ENCODE data around the gene ACSF3.

Gene ACSF3

DNA sequence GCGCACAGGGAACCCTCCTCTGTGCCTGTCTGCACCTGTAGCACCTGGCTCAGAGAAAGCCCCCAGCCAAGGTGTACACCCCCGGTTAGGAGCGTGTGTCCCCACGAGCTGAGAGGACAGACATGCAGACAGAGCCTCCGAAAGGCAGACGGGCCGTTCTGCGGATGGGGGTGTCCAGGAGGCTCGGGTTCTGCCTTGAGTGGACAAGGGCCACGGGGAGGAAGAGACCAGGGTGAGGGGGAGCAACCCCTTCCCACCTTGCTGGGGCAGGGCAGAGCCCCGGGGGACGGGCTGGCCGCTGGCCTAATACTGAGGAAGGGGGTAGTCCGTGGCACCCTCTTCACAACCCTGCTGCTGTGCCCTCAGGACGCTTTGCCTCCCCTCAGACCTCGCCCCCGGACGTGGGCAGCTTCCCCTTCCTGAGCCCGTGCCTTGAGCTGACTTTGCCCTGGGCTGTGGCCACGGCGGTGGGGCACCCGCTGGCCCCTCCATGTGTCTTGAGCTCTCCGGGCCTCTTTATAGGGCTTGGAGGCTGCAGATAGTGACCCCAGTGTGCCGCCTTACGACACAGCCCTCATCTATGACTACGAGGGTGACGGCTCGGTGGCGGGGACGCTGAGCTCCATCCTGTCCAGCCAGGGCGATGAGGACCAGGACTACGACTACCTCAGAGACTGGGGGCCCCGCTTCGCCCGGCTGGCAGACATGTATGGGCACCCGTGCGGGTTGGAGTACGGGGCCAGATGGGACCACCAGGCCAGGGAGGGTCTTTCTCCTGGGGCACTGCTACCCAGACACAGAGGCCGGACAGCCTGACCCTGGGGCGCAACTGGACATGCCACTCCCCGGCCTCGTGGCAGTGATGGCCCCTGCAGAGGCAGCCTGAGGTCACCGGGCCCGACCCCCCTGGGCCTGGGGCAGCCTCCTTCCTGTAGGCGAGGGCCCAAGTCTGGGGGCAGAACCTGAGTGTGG is 101.0 kb downstream of the ACSF3 start:
- DNase-seq, result no peak

DNA sequence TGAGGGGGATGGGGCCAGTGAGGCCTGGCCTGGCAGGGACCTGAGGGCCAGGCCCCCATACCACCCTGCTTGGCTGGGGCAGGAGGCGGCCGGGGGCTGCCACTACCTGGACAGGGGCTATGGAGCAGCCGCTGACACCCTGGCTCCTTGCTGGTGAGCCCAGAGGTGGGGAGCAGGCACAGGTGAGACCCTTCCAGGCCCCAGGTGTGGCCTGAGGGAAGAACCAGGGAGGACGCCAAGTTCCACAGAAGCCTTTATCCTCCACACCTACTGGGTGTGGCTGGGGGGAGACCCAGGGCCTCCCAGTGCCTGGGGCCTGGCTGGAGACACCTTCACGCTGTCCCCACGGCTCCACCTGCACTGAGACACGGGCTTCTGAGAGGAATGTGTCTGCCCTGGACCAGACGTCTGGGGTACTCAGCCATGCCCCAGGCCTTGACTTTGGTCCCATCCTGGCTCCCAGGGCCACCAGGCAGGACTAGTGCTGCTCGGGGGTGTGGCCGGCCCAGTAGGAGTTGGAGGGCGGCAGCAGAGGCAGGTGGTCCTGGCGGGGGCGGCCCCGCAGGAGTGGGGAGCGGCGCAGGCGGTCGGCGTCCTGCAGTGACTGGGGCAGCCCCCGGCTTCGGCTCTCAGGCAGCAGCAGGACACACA is 102.0 kb downstream of the ACSF3 start:
- no peak for DNase-seq

DNA sequence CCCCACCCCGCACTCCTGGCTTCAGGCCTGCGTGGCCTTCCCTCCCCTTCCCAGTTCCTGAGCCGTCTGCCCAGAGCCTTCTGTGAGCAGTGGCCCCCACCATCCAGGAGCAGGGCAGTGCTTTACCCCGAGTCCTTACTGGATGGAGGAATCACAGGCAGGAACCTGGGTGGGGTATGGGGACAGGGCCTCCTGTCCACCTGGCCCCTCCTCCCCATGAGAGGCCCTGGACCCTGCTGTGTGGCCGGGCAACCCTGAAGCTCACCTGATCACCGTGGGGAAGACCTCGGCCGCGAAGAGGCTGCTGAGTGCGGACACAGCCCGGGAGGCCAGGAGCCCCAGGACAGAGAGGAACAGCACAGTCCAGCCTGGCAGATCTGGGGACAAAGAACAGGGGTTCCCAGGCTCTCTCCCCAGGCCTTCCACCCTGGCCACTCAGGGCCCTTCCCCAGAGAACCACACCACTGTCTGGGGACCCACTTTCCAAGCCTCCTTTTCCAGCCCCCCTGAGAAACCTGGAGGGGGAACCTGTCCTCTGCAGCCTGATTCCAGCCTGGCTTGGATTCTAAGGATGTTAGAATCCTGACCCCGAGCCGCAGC is 103.5 kb downstream of the ACSF3 start:
- DNase-seq, result no peak

DNA sequence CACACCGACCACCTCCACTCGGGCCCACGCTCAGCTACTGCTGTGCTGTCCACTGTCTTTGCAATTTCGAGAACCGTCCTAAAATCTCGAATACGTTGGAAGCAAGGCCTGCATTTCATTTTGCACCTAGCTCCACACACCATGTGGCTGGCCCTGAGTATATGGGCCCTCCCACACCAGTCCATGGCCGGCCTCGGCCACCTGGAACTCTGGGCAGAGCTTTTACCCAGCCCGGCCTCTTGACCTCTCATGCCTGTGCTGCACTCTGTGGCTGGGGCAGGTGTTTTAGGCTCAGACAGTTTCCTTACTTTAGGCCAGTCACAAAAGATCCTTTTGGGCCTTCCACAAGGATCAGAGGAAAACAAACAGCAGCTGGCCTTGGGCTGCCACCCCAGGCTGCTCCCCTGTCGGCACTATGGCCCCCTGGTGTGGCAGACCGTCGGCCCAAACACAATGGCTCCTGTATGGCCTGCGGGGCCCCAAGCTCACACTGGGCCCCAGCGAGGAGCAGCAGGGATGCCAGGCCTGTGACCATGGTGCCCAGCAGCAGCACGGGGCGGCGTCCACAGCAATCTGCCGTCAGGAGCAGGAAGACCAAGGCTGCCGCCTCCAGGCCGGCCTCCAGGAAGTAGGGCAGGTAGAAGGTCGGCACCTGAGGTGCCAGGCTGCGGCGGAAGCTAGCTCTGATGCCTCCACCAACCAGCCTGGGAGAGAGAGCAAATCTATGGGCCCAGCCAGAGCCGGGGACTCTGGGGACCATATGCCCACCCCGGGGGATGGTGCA is 104.2 kb downstream of the ACSF3 start:
- no peak for DNase-seq

DNA sequence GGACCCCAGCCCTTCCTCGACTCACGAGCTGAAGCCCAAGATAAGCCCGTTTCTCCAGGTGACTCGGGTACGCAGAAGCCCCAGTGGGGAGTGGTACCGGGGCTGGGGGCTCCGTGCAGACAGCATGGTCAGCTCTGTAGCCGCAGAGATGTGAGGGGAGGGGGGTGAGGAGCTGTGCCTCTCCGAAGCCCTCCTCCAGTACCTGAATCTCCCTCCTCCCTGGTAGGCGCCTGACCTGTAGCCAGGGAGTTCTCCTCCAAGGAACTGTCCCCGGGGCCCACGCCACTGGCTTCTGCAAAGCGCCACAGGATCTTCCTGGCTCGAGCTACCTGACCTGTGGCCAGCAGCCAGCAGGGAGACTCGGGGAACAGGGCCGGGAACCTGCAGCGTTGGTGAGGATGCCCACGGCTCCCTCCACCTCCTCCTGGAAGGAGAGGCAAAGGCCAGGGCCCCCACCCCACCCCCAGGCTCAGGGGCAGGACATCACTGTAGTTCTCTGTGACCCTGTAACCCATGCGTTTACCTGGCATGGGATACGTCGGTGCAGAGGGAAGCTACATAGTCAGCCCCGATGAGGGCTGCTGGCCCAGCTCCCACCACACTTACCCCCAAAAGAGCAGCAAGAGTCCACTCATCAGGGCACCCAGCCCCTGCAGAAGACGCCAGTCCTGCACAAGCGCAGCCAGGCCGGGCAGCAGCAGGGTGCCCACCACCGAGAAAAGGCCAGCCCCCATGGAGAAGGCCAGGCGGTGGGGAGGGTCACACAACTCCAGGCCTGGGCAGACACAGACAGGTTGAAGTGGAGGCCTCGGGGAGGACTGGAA is 105.0 kb downstream of the ACSF3 start:
- DNase-seq, result no peak

DNA sequence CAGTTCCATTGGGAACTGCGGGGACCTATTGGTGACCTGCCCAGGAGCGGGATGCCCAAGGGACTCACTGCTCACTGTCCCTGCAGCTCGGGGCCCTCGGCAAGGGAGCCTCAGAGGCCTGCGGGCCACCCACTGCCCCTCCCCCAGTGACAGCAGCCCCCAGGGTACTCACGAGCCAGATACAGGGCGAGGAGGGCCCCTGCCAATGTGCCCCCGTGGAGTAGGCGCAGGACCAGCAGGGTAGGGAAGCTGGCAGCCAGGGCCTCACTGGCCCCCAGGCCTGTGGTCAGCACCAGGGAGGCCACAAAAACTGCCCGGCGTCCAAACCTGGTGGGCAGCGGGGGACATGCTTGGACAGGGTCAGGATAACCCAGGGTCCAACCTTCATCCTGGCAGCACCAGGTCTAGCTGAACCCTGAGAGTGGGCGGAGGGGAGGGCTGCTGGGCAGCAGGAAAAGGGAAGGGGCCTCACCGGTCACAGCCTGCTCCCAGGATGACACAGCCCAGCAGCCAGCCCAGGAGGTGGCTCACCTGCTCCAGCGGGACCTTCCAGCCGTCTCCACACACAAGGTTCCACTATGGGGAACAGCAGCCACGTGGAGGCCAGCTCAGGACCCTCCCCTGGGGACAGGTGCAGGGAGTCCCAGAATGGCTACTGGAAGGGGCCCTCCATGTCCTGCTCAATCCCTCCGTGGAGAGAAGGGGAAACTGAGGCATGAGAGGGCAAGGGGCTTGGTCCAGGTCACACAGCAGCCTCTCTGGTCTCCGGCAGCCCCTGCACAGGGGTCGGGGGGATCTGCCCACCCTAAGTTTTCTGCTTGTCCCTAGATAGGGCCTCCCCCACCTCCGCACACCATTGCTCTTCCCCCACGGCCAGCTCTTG is 105.8 kb downstream of the ACSF3 start:
- no peak for DNase-seq

DNA sequence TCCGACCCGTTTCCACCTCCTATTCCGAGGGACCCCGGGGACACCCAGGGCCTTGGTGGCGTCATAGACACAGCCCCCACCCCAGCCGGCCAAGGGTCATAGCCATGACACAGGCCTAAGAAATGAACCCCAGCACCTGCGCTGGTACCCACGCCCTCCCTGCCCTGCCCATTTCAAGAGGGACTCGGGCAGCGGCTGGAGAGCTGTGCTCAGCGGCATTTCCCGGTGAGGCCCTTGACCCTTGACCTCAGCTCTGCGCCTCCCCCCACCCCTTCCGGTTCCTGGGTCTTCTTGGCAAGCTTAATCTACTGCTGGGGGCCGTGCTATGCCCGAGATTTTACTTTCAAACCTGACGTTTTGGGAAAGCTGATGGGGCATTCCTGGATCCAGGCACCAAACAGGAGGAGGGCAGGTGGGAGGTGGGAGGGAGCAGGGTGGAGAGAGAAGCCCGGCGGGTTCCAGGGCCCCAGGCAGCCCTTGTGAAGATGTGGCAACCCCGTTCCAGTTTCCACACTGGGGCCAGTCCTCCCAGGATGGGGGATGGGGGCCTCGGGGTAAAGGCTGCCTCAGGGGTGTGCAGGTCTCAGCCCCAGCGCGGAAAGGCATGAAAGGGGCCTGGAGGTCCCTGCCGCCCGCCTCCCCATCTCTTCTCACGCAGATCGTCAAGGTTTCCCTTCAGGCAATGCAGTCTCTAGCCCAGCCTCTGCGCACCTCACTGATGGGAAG is 106.6 kb downstream of the ACSF3 start, which contains the start of gene SLC22A31:
SLC22A31 (minus strand) TSS at position 414 of the 726 bp plus-strand sequence; CDS start at position 378, 36 bp downstream.
- no peak for DNase-seq

DNA sequence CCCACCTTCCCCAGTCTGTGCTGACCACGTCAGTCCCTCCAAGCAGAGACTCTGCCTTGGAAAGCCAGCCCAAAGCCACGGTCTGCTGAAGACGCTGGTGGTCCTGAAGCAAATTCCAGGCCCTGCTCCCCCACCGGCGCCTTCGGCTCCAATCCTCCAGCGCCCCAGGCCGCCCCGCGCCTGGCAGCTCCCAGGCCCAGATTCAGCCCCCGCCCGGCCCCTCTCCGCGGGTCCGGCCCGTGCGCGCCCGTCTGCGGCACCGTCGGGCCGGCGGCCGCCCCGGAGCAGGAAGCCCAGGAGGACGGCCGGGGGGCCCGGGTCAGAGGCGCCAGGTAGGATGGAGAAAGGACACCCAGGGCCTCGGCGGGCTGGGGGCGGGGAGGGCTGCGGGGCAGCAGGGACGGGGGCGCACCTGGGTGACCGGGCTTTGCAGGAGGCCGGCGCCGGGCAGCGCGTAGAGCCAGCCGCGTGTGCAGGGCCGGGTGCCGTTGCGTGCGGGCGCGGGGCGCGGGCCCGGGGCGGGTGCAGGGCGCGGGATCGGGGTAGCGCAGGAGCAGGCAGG is 107.3 kb downstream of the ACSF3 start:
- no peak for DNase-seq

DNA sequence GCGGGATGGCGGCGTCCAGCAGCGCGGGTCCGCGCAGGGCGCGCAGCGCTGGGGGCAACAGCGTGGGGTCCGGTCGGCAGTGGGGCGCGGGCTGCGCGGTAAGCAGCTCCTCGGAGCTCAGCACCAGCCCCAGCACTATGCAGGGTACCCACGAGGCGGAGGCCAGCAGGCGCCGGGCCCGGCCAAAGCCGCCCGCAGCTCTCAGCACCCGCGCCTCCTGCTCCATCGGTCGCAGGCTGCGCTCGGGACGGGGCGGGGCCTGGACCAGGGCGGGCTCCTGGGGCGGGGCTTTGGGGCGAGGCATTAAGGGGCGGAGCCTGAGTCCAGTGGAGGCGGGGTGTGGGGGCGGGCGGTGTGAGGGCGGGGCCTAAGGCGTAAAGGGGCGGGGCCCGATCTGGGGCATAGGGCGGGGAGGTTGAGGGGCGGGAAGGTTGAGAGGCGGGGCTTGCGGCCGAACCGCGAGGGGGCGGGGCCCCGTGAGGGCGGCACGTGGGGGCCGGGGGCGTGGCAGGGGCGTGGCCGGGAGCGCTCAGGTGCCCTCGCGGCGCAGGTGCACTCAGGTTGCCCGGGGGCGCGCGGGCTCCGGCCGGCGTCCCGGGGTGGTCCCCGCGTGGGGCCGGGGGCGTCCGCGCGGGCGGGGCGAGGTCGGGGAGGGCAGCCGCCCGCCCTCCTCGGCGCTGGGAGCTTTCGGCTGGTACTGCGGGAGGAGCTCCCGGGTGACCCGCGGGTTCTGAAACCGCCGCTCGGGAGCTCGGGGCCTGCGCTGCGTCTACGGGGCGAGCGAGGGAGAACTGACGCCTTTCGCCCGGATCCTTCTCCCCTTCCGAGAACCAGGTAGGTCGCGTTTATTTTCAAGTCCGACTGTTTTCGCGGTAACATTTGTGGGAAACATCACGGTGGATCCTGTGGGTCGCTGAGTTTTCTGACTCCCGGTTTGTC is 108.1 kb downstream of the ACSF3 start:
- peak; percentile 77 for DNase-seq

DNA sequence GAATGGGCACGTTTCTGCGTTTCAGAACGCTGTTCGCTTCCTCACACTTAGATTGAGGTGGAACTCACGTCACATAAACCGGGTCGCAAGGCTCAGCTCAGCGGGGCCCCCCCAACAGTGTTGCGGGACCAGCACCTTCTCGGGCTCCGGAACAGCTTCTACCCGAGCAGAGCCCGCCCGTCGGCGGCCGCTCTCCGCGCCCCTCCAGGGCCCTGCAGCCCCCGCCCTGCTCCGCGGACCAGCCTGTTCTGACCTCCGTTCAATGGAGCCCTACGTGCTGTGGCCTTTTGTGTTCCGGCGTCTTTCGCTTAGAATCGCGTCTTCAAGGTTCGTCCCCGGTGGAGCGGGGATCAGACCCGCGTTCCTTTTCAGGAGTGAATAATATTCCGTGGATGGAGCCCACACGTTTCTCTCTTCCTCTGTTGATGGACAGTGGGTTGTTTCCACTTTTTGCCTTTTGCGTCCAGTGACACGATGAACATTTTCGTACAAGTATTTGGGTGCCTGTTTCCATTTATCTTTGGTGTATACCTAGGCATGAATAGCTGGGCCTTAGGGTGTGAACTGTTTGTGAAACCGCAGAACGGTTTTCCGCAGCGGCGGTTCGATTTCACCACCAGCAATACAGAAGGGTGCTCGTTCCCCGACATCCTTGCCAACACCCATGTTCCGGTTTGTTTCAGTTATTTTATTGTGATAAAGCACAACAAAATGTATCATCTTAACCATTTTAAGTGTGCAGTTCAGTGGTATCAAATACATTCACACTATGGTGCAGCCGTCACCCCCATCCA is 109.0 kb downstream of the ACSF3 start:
- no peak for DNase-seq
